Neural cell (in vitro differentiated cells): ENCODE measurements around the gene GNG13. TPM values are rescaled to one million over a fixed set of nuclear protein-coding genes. Genes with fewer than 3 reads are reported as not detected.

Experiments used
- H2AFZ ChIP-seq: fragments of 200-600, 300-800 bp; sonication (generic), shearing (Covaris generic); 2 replicates; pipeline ENCODE4 v1.6.0; 2014; ENCODE audit warnings: low read depth, mild to moderate bottlenecking, antibody characterized with exemption, low read length, moderate library complexity
- H3F3A ChIP-seq: fragments of 200-600 bp; shearing (Covaris generic); 2 replicates; pipeline ENCODE4 v1.6.1; 2016; ENCODE audit warnings: mild to moderate bottlenecking, moderate library complexity, mixed read lengths, antibody characterized with exemption, low read length; ENCODE audit not compliant: insufficient read depth, poor library complexity, severe bottlenecking
- H3K27ac ChIP-seq: fragments of 200-600, 300-800 bp; sonication (generic), shearing (Covaris generic); 2 replicates; pipeline ENCODE4 v1.5.1; 2014; ENCODE audit warnings: mild to moderate bottlenecking, low read length, moderate library complexity
- H3K27me3 ChIP-seq: fragments of 300-800, 200-600 bp; sonication (generic), shearing (Covaris generic); 2 replicates; pipeline ENCODE4 v1.6.0; 2014; ENCODE audit warnings: mild to moderate bottlenecking, low read depth, low read length, moderate library complexity; ENCODE audit not compliant: insufficient read depth
- H3K36me3 ChIP-seq: fragments of 300-800, 200-600 bp; sonication (generic), shearing (Covaris generic); 2 replicates; pipeline ENCODE4 v1.5.1; 2014; ENCODE audit warnings: mild to moderate bottlenecking, antibody characterized with exemption, low read length, moderate library complexity; ENCODE audit not compliant: insufficient read depth
- H3K4me2 ChIP-seq: fragments of 300-800, 200-600 bp; sonication (generic), shearing (Covaris generic); 2 replicates; pipeline ENCODE4 v1.6.0; 2014; ENCODE audit warnings: mild to moderate bottlenecking, low read length
- H3K4me3 ChIP-seq: fragments of 300-800, 200-600 bp; sonication (generic), shearing (Covaris generic); 2 replicates; pipeline ENCODE4 v1.5.1; 2014; ENCODE audit warnings: mild to moderate bottlenecking, low read length, moderate library complexity
- H3K79me2 ChIP-seq: fragments of 200-600 bp; shearing (Covaris generic); replicated peaks from 2 replicates; pipeline ENCODE4 v1.6.0; 2014; ENCODE audit warnings: mild to moderate bottlenecking, low read length, moderate library complexity; ENCODE audit not compliant: insufficient read depth
- H3K9ac ChIP-seq: fragments of 300-800, 200-600 bp; sonication (generic), shearing (Covaris generic); 2 replicates; pipeline ENCODE4 v1.6.1; 2016; ENCODE audit warnings: mild to moderate bottlenecking, low read length, mixed read lengths
- H3K9me2 ChIP-seq: fragments of 200-600 bp; shearing (Covaris generic); 2 replicates; pipeline ENCODE4 v1.6.1; 2016; ENCODE audit warnings: mild to moderate bottlenecking, low read length, mixed read lengths; ENCODE audit not compliant: insufficient read depth
- H3K9me3 ChIP-seq: fragments of 200-600, 300-800 bp; sonication (generic), shearing (Covaris generic); 2 replicates; pipeline ENCODE4 v1.6.1; 2016; ENCODE audit warnings: mild to moderate bottlenecking, mixed run types, low read length, moderate library complexity, mixed read lengths
- H4K20me1 ChIP-seq: fragments of 200-600 bp; shearing (Covaris generic); 2 replicates; pipeline ENCODE4 v1.6.1; 2016; ENCODE audit warnings: mild to moderate bottlenecking, mixed run types; ENCODE audit not compliant: insufficient read depth
- CTCF ChIP-seq: fragments of 450-650 bp; IDR thresholded peaks from 2 replicates; pipeline ENCODE4 v1.5.1; 2014; ENCODE audit warnings: antibody characterized with exemption, mild to moderate bottlenecking, moderate library complexity; ENCODE audit not compliant: poor library complexity, severe bottlenecking
- EP300 ChIP-seq: fragments of 450-650 bp; conservative IDR thresholded peaks from 2 replicates; pipeline ENCODE4 v1.6.1; 2014; ENCODE audit warnings: antibody characterized with exemption, mild to moderate bottlenecking, moderate library complexity; ENCODE audit not compliant: poor library complexity, severe bottlenecking
- EZH2 ChIP-seq: fragments of 200-600, 300-800 bp; shearing (Covaris generic), sonication (generic); IDR thresholded peaks from 2 replicates; pipeline ENCODE4 v1.6.1; 2014; ENCODE audit warnings: antibody characterized with exemption, low read length, borderline replicate concordance, mild to moderate bottlenecking; ENCODE audit not compliant: insufficient read depth, poor library complexity, severe bottlenecking
- MXI1 ChIP-seq: fragments of 450-650 bp; conservative IDR thresholded peaks from 2 replicates; pipeline ENCODE4 v1.6.1; 2014; ENCODE audit warnings: antibody characterized with exemption, mild to moderate bottlenecking; ENCODE audit not compliant: poor library complexity, severe bottlenecking
- POLR2AphosphoS5 ChIP-seq: IDR thresholded peaks from 2 replicates; pipeline ENCODE4 v1.6.1; 2012
- RAD21 ChIP-seq: fragments of 450-650 bp; conservative IDR thresholded peaks from 2 replicates; pipeline ENCODE4 v1.6.1; 2014; ENCODE audit warnings: antibody characterized with exemption, mild to moderate bottlenecking, moderate library complexity
- SMC3 ChIP-seq: fragments of 450-650 bp; conservative IDR thresholded peaks from 2 replicates; pipeline ENCODE4 v1.6.1; 2014; ENCODE audit warnings: antibody characterized with exemption, mild to moderate bottlenecking, moderate library complexity; ENCODE audit not compliant: poor library complexity
- TAF1 ChIP-seq: IDR thresholded peaks from 2 replicates; pipeline ENCODE4 v1.6.1; 2012; ENCODE audit warnings: low read depth
- polyA plus RNA-seq: library from polyadenylated mRNA; depleted of rRNA; stranded (reverse); fragments of >200 nt; gene quantifications from 2 replicates; pipeline ENCODE4 v1.2.3, GENCODE V29; 2014
- TF ChIP-seq, protein P1 (sequence below): IDR thresholded peaks from 2 replicates; pipeline ENCODE4 v1.6.1; 2012; ENCODE audit warnings: borderline replicate concordance

GNG13 gene
- polyA plus RNA-seq, 1 donor from 2014 or later, result not detected

DNA sequence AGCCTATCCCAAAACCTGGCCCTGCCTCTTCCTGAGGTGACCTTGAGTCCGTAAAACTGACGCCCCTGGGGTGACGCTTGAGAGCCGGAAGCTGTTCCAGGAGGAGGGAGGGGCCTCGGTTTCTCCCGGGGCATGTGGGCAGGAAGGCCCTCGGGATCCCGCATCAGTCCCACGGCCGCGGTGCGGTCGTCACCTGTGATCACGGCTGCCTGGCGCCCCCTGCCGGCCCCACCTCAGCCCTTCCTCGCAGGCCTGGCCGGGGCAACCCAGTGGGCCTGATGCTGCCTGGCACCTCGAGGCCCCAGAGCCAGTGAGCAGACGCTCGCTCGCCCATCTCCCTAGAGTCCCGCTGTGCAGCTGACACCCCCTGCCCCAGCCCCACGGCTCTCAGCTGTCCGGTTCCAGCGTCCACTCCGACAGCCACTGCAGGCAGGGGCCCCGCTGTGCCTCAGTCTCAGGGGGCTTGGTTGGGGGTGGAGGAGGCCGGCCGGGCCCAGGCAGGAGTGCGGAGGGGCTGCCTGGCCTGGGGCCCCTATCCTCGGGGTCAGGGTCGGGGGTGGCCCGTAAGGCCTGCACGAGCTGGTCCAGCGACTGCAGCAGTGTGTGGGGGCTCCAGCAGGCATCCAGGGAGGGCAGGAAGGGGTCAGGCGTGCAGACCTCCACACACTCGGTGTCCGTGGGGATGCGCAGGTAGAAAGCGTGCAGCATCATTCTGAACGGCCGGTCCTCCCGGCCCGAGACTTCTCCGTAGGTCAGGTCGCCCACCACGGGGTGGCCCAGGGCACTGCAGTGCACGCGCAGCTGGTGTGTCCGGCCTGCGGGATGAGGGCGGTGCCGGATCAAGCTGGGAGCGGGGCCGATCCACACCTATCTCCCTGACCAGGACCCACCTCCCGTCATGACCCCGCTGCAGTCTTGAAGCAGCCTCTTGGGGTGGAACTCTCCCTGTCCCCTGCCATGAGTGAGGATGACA, 14.7 kb downstream of the GNG13 start:
- H3K27me3 ChIP-seq, result no peaks in the 10 kb centered on the region
- no peak overlapping the region for H3K9ac ChIP-seq
- no peak overlapping the region for H3K4me3 ChIP-seq
- no peaks in the 10 kb centered on the region for H3K36me3 ChIP-seq
- no peaks in the 10 kb centered on the region for H3K9me3 ChIP-seq
- H2AFZ ChIP-seq, result no peak overlapping the region
- H3K4me2 ChIP-seq, result no peak overlapping the region
- H3K9me2 ChIP-seq, result no peaks in the 10 kb centered on the region
- H3F3A ChIP-seq, result no peaks in the 10 kb centered on the region
- peaks cover 9% of the 10 kb centered on the region for H3K79me2 ChIP-seq
- TF ChIP-seq RAD21, result peak; percentile 79
- TF ChIP-seq POLR2AphosphoS5, result no peak
- no peak for TF ChIP-seq MXI1
- peak; percentile 81 for TF ChIP-seq SMC3
- peak; percentile 78 for TF ChIP-seq CTCF
- no peak overlapping the region for H3K27ac ChIP-seq
- H4K20me1 ChIP-seq, result no peaks in the 10 kb centered on the region

- Histone ChIP-seq H2AFZ (no peak overlapping the region), H3K27me3 (no peaks in the 10 kb centered on the region), H3F3A (no peaks in the 10 kb centered on the region), H3K4me2 (no peak overlapping the region), H3K36me3 (no peaks in the 10 kb centered on the region), H3K4me3 (no peak overlapping the region), H3K79me2 (peaks cover 8% of the 10 kb centered on the region), H4K20me1 (no peaks in the 10 kb centered on the region), H3K9ac (no peak overlapping the region), H3K27ac (no peak overlapping the region), H3K9me3 (no peaks in the 10 kb centered on the region), H3K9me2 (no peaks in the 10 kb centered on the region)
- no peak for TF ChIP-seq CTCF
- TF ChIP-seq, protein P1, sequence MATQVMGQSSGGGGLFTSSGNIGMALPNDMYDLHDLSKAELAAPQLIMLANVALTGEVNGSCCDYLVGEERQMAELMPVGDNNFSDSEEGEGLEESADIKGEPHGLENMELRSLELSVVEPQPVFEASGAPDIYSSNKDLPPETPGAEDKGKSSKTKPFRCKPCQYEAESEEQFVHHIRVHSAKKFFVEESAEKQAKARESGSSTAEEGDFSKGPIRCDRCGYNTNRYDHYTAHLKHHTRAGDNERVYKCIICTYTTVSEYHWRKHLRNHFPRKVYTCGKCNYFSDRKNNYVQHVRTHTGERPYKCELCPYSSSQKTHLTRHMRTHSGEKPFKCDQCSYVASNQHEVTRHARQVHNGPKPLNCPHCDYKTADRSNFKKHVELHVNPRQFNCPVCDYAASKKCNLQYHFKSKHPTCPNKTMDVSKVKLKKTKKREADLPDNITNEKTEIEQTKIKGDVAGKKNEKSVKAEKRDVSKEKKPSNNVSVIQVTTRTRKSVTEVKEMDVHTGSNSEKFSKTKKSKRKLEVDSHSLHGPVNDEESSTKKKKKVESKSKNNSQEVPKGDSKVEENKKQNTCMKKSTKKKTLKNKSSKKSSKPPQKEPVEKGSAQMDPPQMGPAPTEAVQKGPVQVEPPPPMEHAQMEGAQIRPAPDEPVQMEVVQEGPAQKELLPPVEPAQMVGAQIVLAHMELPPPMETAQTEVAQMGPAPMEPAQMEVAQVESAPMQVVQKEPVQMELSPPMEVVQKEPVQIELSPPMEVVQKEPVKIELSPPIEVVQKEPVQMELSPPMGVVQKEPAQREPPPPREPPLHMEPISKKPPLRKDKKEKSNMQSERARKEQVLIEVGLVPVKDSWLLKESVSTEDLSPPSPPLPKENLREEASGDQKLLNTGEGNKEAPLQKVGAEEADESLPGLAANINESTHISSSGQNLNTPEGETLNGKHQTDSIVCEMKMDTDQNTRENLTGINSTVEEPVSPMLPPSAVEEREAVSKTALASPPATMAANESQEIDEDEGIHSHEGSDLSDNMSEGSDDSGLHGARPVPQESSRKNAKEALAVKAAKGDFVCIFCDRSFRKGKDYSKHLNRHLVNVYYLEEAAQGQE, result no peak
- TF ChIP-seq TAF1, result no peak
- TF ChIP-seq POLR2AphosphoS5, result no peak
- TF ChIP-seq EP300, result no peak
- no peak for TF ChIP-seq RAD21
- TF ChIP-seq MXI1, result no peak
- TF ChIP-seq EZH2, result no peak
- no peak for TF ChIP-seq SMC3
Measured at GRCh38 chr16:784431-784830, 16.1 kb downstream of the GNG13 start.
